ENCODE data around the gene GDI1. TPM values are rescaled to one million over a fixed set of nuclear protein-coding genes. Genes with fewer than 3 reads are reported as not detected.

The GDI1 gene
- polyA plus RNA-seq, 1 donor (not counting 4 experiments of a cell fraction or from before 2014, with no cell fraction given), result 61.8 TPM

DNA sequence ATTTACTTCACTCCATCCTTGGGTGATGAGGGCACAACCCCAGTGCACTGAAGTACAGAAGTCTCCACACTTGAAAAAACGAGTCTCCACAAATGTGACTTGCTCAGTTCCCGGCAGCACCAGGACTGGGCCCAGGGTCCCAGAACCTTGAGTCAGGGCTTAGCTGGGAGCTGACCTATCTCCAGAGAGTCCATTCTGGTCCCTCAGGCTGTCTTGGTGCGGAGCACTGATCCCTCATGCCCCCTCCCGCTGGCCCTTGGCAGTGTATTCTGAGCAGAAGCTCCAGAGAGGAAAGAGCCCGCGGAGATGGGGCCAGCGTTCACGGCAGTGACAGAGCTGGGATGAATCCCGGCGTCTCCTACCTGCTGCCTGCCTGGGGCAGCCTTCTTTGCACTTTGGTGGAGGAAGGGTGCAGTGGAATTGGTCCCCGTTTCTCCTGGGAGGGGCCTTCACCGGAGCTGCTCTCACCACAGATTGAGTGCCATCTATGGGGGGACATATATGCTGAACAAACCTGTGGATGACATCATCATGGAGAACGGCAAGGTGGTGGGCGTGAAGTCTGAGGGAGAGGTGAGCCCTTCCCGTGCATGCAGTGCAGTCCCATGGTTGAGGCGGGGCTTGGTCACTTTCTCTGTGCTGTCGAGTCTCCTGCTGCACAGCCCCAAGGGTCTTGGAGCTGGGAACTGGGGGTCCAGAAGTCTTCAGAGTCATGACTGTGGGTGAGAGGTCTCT, 3.8 kb downstream of the GDI1 start:
- H3K9me3 ChIP-seq (ENCODE audit: control insufficient read depth, low read depth, low read length), result peaks cover 4% of the 10 kb centered on the region
- no peak for DNase-seq (ENCODE audit: low read depth, low spot score)
- H3K4me3 ChIP-seq (ENCODE audit: control insufficient read depth in 2 of 3, extremely low read depth in 1 of 3, insufficient read depth in 2 of 3, low read depth in 1 of 3, low read length in 3 of 3), result no peak overlapping the region
- H3K36me3 ChIP-seq (ENCODE audit: control insufficient read depth in 2 of 2, extremely low read depth in 1 of 2, insufficient read depth in 2 of 2, low read length in 2 of 2), result peaks cover 1 to 7% of the 10 kb centered on the region in 2 experiments
- peaks cover 17% of the 10 kb centered on the region for H3K4me1 ChIP-seq (ENCODE audit: control insufficient read depth, extremely low read depth, insufficient read depth, low read length)
- no peaks in the 10 kb centered on the region for H3K27me3 ChIP-seq (ENCODE audit: control insufficient read depth, extremely low read depth, insufficient read depth, low read length)
- peaks cover 5% of the 10 kb centered on the region for H4K20me1 ChIP-seq (ENCODE audit: control insufficient read depth, extremely low read depth, insufficient read depth, low read length)
- dilution Hi-C loops (cut with MboI; ENCODE audit: extremely low pct_ligation_motif_present, low sequenced_read_pairs), result no loop called here
- H3K9me1 ChIP-seq (ENCODE audit: control insufficient read depth, extremely low read depth, insufficient read depth, low read length), result no peaks in the 10 kb centered on the region
- peaks cover 24% of the 10 kb centered on the region for H3K79me2 ChIP-seq (ENCODE audit: control insufficient read depth, insufficient read depth, low read length)
- H2AFZ ChIP-seq (ENCODE audit: control insufficient read depth, low read length), result no peak overlapping the region
- no peak overlapping the region for H3K9ac ChIP-seq (ENCODE audit: control insufficient read depth, extremely low read depth, insufficient read depth, low read length)
- no peak overlapping the region for H3K4me2 ChIP-seq (ENCODE audit: control insufficient read depth, extremely low read depth, insufficient read depth, low read depth, low read length)
- TF ChIP-seq EZH2 (IDR thresholded peaks at IDR 0.05; ENCODE audit: low read length), result no peak
- TF ChIP-seq, protein P1, sequence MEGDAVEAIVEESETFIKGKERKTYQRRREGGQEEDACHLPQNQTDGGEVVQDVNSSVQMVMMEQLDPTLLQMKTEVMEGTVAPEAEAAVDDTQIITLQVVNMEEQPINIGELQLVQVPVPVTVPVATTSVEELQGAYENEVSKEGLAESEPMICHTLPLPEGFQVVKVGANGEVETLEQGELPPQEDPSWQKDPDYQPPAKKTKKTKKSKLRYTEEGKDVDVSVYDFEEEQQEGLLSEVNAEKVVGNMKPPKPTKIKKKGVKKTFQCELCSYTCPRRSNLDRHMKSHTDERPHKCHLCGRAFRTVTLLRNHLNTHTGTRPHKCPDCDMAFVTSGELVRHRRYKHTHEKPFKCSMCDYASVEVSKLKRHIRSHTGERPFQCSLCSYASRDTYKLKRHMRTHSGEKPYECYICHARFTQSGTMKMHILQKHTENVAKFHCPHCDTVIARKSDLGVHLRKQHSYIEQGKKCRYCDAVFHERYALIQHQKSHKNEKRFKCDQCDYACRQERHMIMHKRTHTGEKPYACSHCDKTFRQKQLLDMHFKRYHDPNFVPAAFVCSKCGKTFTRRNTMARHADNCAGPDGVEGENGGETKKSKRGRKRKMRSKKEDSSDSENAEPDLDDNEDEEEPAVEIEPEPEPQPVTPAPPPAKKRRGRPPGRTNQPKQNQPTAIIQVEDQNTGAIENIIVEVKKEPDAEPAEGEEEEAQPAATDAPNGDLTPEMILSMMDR (optimal IDR thresholded peaks at IDR 0.05 in 1 of 3, IDR thresholded peaks at IDR 0.05 in 1 of 3, conservative IDR thresholded peaks at IDR 0.05 in 1 of 3; ENCODE audit: extremely low read depth in 1 of 3, insufficient read depth in 2 of 3, low read length in 3 of 3), result no peak
- FAIRE-seq, result no peak
- no peak overlapping the region for H3K27ac ChIP-seq (ENCODE audit: control insufficient read depth, insufficient read depth, low read length)

DNA sequence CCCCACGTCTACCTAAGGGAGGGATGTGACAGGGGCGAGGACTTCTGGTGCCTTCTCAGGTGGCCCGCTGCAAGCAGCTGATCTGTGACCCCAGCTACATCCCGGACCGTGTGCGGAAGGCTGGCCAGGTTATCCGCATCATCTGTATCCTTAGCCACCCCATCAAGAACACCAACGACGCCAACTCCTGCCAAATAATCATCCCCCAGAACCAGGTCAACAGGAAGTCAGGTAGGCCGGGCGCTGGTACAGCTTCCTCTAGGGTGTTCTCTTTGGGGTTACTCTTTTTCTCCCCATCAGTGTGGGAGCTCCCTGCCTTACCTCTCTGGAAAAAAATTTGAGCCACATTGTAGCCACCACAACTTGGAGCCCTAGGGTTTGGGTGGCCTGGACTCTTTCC, 4.6 kb downstream of the GDI1 start:
- Histone ChIP-seq H2AFZ (ENCODE audit: control insufficient read depth, low read length) (no peak overlapping the region), H3K27ac (ENCODE audit: control insufficient read depth, insufficient read depth, low read length) (no peak overlapping the region), H3K9me3 (ENCODE audit: control insufficient read depth, low read depth, low read length) (peaks cover 4% of the 10 kb centered on the region), H3K4me3 (ENCODE audit: control insufficient read depth in 2 of 3, extremely low read depth in 1 of 3, insufficient read depth in 2 of 3, low read depth in 1 of 3, low read length in 3 of 3) (no peak overlapping the region), H3K4me1 (ENCODE audit: control insufficient read depth, extremely low read depth, insufficient read depth, low read length) (peaks cover 17% of the 10 kb centered on the region), H3K9me1 (ENCODE audit: control insufficient read depth, extremely low read depth, insufficient read depth, low read length) (no peaks in the 10 kb centered on the region), H3K27me3 (ENCODE audit: control insufficient read depth, extremely low read depth, insufficient read depth, low read length) (no peaks in the 10 kb centered on the region), H3K36me3 (ENCODE audit: control insufficient read depth in 2 of 2, extremely low read depth in 1 of 2, insufficient read depth in 2 of 2, low read length in 2 of 2) (peaks cover 1 to 7% of the 10 kb centered on the region in 2 experiments), H3K4me2 (ENCODE audit: control insufficient read depth, extremely low read depth, insufficient read depth, low read depth, low read length) (no peak overlapping the region), H4K20me1 (ENCODE audit: control insufficient read depth, extremely low read depth, insufficient read depth, low read length) (peaks cover 5% of the 10 kb centered on the region), H3K9ac (ENCODE audit: control insufficient read depth, extremely low read depth, insufficient read depth, low read length) (no peak overlapping the region), H3K79me2 (ENCODE audit: control insufficient read depth, insufficient read depth, low read length) (peaks cover 24% of the 10 kb centered on the region)
- no peak for DNase-seq (ENCODE audit: low read depth, low spot score)
- TF ChIP-seq, protein P1 (optimal IDR thresholded peaks at IDR 0.05 in 1 of 3, IDR thresholded peaks at IDR 0.05 in 1 of 3, conservative IDR thresholded peaks at IDR 0.05 in 1 of 3; ENCODE audit: extremely low read depth in 1 of 3, insufficient read depth in 2 of 3, low read length in 3 of 3), result no peak
- TF ChIP-seq EZH2 (IDR thresholded peaks at IDR 0.05; ENCODE audit: low read length), result no peak
- dilution Hi-C loops (cut with MboI; ENCODE audit: extremely low pct_ligation_motif_present, low sequenced_read_pairs), result no loop called here
- no peak for FAIRE-seq
